Measurements from ENCODE around the gene HSPA2. TPM values are rescaled to one million over a fixed set of nuclear protein-coding genes. Genes with fewer than 3 reads are reported as not detected.
"Not testable (repeated sequence)": the region's sequence is repeated elsewhere in the genome, so short reads cannot be mapped to it uniquely, and the experiment has no call there.

The HSPA2 gene
- polyA plus RNA-seq, 3 donors = 16.9 to 21.8 (median 19.4) TPM

GRCh38 chr14:64510825-64511671, 29.5 kb upstream of the HSPA2 start:
- peak; percentile 52 to 58 (median 53) for DNase-seq (ENCODE audit: low read depth in 3 of 3, low spot score in 2 of 3)

- DNase-seq (ENCODE audit: low read depth in 3 of 3, low spot score in 2 of 3) = no peak
Observed at GRCh38 chr14:64513271-64513670, 27.3 kb upstream of the HSPA2 start.

GRCh38 chr14:64515053-64515452, 25.5 kb upstream of the HSPA2 start:
- no peak for DNase-seq (ENCODE audit: low read depth in 3 of 3, low spot score in 2 of 3)

- no peak for DNase-seq (ENCODE audit: low read depth in 3 of 3, low spot score in 2 of 3)
Observed at GRCh38 chr14:64516969-64517368, 23.6 kb upstream of the HSPA2 start.

- DNase-seq (ENCODE audit: low read depth in 3 of 3, low spot score in 2 of 3) = not testable (repeated sequence)
Observed at GRCh38 chr14:64517667-64518066, 22.9 kb upstream of the HSPA2 start.

GRCh38 chr14:64518229-64518628, 22.3 kb upstream of the HSPA2 start:
- no peak for DNase-seq (ENCODE audit: low read depth in 3 of 3, low spot score in 2 of 3)

GRCh38 chr14:64520699-64521098, 19.8 kb upstream of the HSPA2 start:
- DNase-seq (ENCODE audit: low read depth in 3 of 3, low spot score in 2 of 3) = no peak

- DNase-seq (ENCODE audit: low read depth in 3 of 3, low spot score in 2 of 3) = no peak
Observed at GRCh38 chr14:64522591-64523355, 17.8 kb upstream of the HSPA2 start.

- DNase-seq (ENCODE audit: low read depth in 3 of 3, low spot score in 2 of 3) = no peak
Observed at GRCh38 chr14:64525354-64525753, 15.2 kb upstream of the HSPA2 start.

- no peak for DNase-seq (ENCODE audit: low read depth in 3 of 3, low spot score in 2 of 3)
Observed at GRCh38 chr14:64531567-64531966, 9.0 kb upstream of the HSPA2 start.

- no peak for DNase-seq (ENCODE audit: low read depth in 3 of 3, low spot score in 2 of 3)
Observed at GRCh38 chr14:64536488-64537245, 3.9 kb upstream of the HSPA2 start.

- DNase-seq (ENCODE audit: low read depth in 3 of 3, low spot score in 2 of 3) = no peak
Observed at GRCh38 chr14:64541261-64541971, 875 bp downstream of the HSPA2 start.

- no peak for DNase-seq (ENCODE audit: low read depth in 3 of 3, low spot score in 2 of 3)
Observed at GRCh38 chr14:64541972-64542835, 1.7 kb downstream of the HSPA2 start.

- DNase-seq (ENCODE audit: low read depth in 3 of 3, low spot score in 2 of 3) = no peak
Observed at GRCh38 chr14:64542836-64543201, 2.3 kb downstream of the HSPA2 start.

GRCh38 chr14:64544607-64545312, 4.2 kb downstream of the HSPA2 start:
- DNase-seq (ENCODE audit: low read depth in 3 of 3, low spot score in 2 of 3) = no peak

- no peak for DNase-seq (ENCODE audit: low read depth in 3 of 3, low spot score in 2 of 3)
Observed at GRCh38 chr14:64549016-64549415, 8.5 kb downstream of the HSPA2 start.

GRCh38 chr14:64549791-64550620, 9.5 kb downstream of the HSPA2 start, which contains the start of gene PPP1R36:
PPP1R36 (plus strand) TSS chr14:64549961; CDS start chr14:64549998, 37 bp downstream.
- DNase-seq (ENCODE audit: low read depth in 3 of 3, low spot score in 2 of 3) = no peak

Measured in right renal cortex interstitium (tissue), 3 donors.